Thyroid gland (tissue), 4 donors: Measurements from ENCODE around the gene PCSK7. TPM values are rescaled to one million over a fixed set of nuclear protein-coding genes. Genes with fewer than 3 reads are reported as not detected.

Experiments used
- DNase-seq, 2 donors: peaks; one replicate each; pipeline ENCODE4 v3.0.0-alpha.2; 2019
- H3K27ac ChIP-seq, 3 donors: fragments of 200-600 bp; sonication (generic); 1 replicate in 2 of 3; 2 replicates in 1 of 3; pipeline ENCODE4 v1.5.1; 2016 to 2019; ENCODE audit warnings: mild to moderate bottlenecking in 1 of 3, moderate library complexity in 1 of 3
- H3K27me3 ChIP-seq: fragments of 200-600 bp; sonication (generic); one replicate; pipeline ENCODE4 v1.5.1; 2019
- H3K36me3 ChIP-seq, 2 donors: fragments of 200-600 bp; sonication (generic); one replicate each; pipeline ENCODE4 v1.5.1; 2016 to 2019
- H3K4me1 ChIP-seq, 2 donors: fragments of 200-600 bp; sonication (generic); one replicate each; pipeline ENCODE4 v1.5.1; 2017 to 2019
- H3K4me3 ChIP-seq, 3 donors: fragments of 200-600 bp; sonication (generic); replicated peaks in 1 of 3; 1 replicate in 2 of 3; 2 replicates in 1 of 3; pipeline ENCODE4 v1.5.1; 2016; ENCODE audit warnings: mild to moderate bottlenecking in 1 of 3
- H3K9me3 ChIP-seq: fragments of 200-600 bp; sonication (generic); one replicate; pipeline ENCODE4 v1.5.1; 2017
- POLR2A ChIP-seq, 2 donors: fragments of 450-650 bp; IDR thresholded peaks; one replicate each; pipeline ENCODE4 v1.6.1; 2017; ENCODE audit warnings: antibody characterized with exemption in 2 of 2, mild to moderate bottlenecking in 2 of 2, moderate library complexity in 1 of 2
- WGBS, 2 donors: methylation state at CpG; one replicate each; pipeline ENCODE4 v1.1.5; 2017; 5-methylcytosine and 5-hydroxymethylcytosine counted together
- intact Hi-C: fragments of 100-400 bp; cut with DNase I; formaldehyde crosslinking; loops from one replicate; pipeline ENCODE4 v1.15.1; 2023
- total RNA-seq, 4 donors: library from RNA; depleted of rRNA; stranded (reverse); fragments of >200 nt; gene quantifications; one replicate each; pipeline ENCODE4 v1.2.3, GENCODE V29; 2016
- TF ChIP-seq, protein P1 (sequence below), 6 experiments: fragments of 200-600 bp in 3 of 6; fragments of 450-650 bp in 3 of 6; sonication (generic) in 3 of 6; IDR thresholded peaks; one replicate each; pipeline ENCODE4 v1.5.1; 2016 to 2019; ENCODE audit warnings: antibody characterized with exemption in 6 of 6, mild to moderate bottlenecking in 2 of 6, inconsistent platforms in 1 of 6, moderate library complexity in 1 of 6

PCSK7 gene
- total RNA-seq, 4 donors from 2014 or later: 36.1 to 61.1 (median 47.5) TPM

GRCh38 chr11:117189941-117190544, 41.8 kb downstream of the PCSK7 start:
- intact Hi-C loops: loop anchor here (5.0 kb wide), 1 partner anchor 38 kb away; no protein-coding TSS in a partner anchor
- no peak for DNase-seq
- H3K36me3 ChIP-seq: peaks cover 41 to 56% of the 10 kb centered on the region in 2 donors
- H3K9me3 ChIP-seq: no peaks in the 10 kb centered on the region
- no peak overlapping the region for H3K4me3 ChIP-seq
- no peaks in the 10 kb centered on the region for H3K4me1 ChIP-seq
- 90 to 92% methylated on average over 6 to 8 of the region's 8 CpGs for WGBS, 2 donors
- TF ChIP-seq POLR2A (IDR thresholded peaks at IDR 0.05): no peak
- TF ChIP-seq, protein P1, sequence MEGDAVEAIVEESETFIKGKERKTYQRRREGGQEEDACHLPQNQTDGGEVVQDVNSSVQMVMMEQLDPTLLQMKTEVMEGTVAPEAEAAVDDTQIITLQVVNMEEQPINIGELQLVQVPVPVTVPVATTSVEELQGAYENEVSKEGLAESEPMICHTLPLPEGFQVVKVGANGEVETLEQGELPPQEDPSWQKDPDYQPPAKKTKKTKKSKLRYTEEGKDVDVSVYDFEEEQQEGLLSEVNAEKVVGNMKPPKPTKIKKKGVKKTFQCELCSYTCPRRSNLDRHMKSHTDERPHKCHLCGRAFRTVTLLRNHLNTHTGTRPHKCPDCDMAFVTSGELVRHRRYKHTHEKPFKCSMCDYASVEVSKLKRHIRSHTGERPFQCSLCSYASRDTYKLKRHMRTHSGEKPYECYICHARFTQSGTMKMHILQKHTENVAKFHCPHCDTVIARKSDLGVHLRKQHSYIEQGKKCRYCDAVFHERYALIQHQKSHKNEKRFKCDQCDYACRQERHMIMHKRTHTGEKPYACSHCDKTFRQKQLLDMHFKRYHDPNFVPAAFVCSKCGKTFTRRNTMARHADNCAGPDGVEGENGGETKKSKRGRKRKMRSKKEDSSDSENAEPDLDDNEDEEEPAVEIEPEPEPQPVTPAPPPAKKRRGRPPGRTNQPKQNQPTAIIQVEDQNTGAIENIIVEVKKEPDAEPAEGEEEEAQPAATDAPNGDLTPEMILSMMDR (IDR thresholded peaks at IDR 0.05): no peak
- H3K27me3 ChIP-seq: no peaks in the 10 kb centered on the region
- H3K27ac ChIP-seq: no peak overlapping the region

DNA sequence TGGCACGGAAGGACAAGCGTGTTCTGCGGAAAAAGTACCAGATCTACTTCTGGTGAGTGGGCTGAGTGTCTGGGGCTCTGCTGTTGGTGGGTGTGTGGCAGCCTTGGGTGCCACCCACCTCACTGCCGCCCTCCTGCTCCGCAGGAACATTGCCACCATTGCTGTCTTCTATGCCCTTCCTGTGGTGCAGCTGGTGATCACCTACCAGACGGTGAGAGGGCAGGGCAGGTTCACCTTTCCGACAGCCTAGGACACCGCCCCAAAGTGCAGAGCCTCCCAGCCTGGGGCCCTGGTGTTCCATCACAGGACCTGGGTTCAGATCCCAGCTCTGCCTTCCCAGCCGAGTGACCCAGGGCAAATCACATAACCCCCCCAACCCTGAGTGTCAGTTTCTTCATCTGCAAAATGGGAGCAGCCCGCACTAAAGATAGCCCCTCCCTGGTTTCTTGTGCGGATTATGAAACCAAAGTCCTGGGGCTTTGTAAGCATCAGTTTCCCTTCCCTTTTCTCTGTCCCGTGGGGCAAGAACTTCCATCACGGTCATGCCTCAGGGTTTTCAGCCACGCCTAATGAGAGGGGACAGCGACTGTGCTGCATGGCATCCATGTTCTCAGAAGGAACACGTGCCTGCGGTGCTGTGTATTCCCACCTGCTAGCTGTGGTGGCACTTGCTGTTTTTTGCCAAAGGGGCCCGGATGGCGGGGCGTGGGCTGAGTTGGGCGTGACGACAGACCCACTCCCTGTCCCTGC, 42.5 kb downstream of the PCSK7 start:
- H3K27me3 ChIP-seq: no peaks in the 10 kb centered on the region
- no peak overlapping the region for H3K4me3 ChIP-seq
- H3K36me3 ChIP-seq: peaks cover 41 to 56% of the 10 kb centered on the region in 2 donors
- no peak for TF ChIP-seq POLR2A (IDR thresholded peaks at IDR 0.05)
- TF ChIP-seq, protein P1 (IDR thresholded peaks at IDR 0.05): no peak
- no peak overlapping the region for H3K27ac ChIP-seq
- no peaks in the 10 kb centered on the region for H3K4me1 ChIP-seq
- peak in 1 of 2 donors; percentile 3 for DNase-seq
- intact Hi-C loops: loop anchor here (5.0 kb wide), 1 partner anchor 37 kb away; no protein-coding TSS in a partner anchor
- WGBS, 2 donors: 90 to 95% methylated on average over 19 to 22 of the region's 22 CpGs
- H3K9me3 ChIP-seq: no peaks in the 10 kb centered on the region

DNA sequence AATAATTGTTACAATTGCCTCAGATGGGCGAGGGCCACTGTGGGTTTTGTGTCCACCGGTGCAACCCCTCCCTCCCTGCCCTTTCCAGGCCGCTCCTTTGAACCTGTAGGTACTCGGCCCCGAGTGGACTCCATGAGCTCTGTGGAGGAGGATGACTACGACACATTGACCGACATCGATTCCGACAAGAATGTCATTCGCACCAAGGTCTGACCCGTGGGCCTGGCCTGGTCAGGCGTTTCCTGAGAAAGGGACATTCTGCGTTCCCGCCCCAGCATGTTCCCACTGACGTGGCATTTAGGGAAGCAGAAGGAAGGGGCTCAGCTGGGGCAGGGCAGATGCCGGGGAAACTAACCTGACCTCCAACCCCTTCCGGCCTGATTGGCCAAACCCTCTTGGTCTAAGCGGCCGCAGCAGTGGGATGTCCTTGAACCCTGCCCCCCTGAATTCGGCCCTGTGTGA, 43.2 kb downstream of the PCSK7 start:
- peak in 1 of 2 donors; percentile 11 for DNase-seq
- Histone ChIP-seq H3K9me3 (no peaks in the 10 kb centered on the region), H3K27ac (no peak overlapping the region), H3K4me1 (no peaks in the 10 kb centered on the region), H3K27me3 (no peaks in the 10 kb centered on the region), H3K36me3 (peaks cover 42 to 49% of the 10 kb centered on the region in 2 donors), H3K4me3 (no peak overlapping the region)
- intact Hi-C loops: loop anchor here (5.0 kb wide), 1 partner anchor 36 kb away; no protein-coding TSS in a partner anchor
- WGBS, 2 donors: 84 to 89% methylated on average over 16 to 20 of the region's 20 CpGs
- TF ChIP-seq, protein P1 (IDR thresholded peaks at IDR 0.05): no peak
- no peak for TF ChIP-seq POLR2A (IDR thresholded peaks at IDR 0.05)

GRCh38 chr11:117187799-117188481, 43.9 kb downstream of the PCSK7 start:
- peak in 1 of 2 donors; percentile 2 for DNase-seq

More at GRCh38 chr11:117187799-117188481, 43.9 kb downstream of the PCSK7 start:
- no peaks in the 10 kb centered on the region for H3K4me1 ChIP-seq
- H3K36me3 ChIP-seq: peaks cover 37 to 45% of the 10 kb centered on the region in 2 donors
- intact Hi-C loops: loop anchor here (5.0 kb wide), 1 partner anchor 36 kb away; no protein-coding TSS in a partner anchor
- no peak overlapping the region for H3K4me3 ChIP-seq
- no peak for TF ChIP-seq POLR2A (IDR thresholded peaks at IDR 0.05)
- TF ChIP-seq, protein P1 (IDR thresholded peaks at IDR 0.05): no peak
- no peak overlapping the region for H3K27ac ChIP-seq
- H3K27me3 ChIP-seq: no peaks in the 10 kb centered on the region
- WGBS, 2 donors: 93% methylated on average over 15 of the region's 16 CpGs
- no peaks in the 10 kb centered on the region for H3K9me3 ChIP-seq
